Activated T-helper 1 cell treated with Interleukin-2 at 50 U/mL for 16 hours (primary cell): ENCODE results near the gene HHATL.

Source experiments
- DNase-seq: peaks from one replicate; pipeline ENCODE4 v3.0.0-alpha.2; 2020; ENCODE audit warnings: low read depth

Gene HHATL

DNA sequence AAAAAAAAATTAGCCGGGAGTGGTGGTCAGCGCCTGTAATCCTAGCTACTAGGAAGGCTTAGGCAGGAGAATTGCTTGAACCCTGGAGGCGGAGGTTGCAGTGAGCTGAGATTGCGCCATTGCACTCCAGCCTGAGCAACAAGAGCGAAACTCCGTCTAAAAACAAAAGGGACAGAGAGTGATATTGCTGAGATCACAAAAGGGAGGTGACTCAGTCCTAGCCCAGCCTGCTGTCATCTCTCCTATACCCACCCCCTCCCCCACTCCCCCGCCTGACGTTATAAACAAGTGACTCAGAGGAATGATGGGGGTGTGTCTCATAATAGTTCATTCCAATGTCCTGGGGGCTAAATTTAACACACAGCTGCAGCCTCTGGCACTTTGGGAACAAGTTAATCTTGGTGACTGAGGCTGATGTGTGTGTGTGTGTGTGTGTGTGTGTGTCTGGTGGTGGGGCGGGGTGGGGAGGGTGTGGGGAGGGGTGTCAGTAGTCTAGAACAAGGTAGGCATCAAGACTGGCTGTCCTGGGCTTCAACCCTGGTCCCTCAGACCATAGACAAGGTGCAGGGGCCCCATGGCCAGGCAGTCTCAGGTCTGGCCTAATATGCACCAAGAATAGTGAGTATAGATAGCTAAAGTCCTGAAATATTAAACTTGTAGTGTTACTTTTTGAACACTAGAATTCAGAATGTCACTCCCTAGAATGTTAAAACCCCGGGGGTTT lies 18.6 kb downstream of the HHATL start:
- DNase-seq, result no peak

DNA sequence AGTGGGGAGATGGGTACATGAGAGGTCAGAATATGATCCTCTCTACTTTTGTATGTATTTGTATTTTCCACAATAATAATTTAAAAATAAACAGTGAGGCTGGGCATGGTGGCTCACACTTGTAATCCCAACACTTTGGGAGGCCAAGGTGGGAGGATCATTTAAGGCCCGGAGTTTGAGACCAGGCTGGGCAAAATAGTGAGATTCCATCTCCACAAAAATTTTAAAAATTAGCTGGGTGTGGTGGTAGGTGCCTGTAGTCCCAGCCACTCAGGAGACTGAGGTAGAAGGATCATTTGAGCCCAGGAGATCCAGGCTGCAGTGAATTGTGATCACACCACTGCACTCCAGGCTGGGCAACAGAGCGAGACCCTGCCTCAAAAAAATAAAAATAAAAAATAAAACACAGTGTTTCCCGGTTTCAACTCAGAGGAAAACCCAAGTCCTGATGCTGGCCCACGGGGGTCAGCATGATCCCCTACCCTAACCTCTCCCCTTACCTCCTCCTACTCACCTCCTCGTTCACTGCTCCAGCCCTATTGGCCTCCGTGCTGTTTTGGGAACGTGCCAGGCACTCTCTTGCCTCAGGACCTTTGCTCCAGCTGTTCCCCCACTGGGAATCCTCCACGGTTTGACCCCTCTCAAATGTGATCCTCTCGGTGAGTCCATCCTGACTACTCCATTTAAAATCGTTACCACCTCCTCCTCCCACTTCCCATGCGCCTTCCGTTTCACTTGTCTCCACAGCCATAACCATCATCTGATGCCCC lies 20.1 kb downstream of the HHATL start:
- DNase-seq, result no peak

DNA sequence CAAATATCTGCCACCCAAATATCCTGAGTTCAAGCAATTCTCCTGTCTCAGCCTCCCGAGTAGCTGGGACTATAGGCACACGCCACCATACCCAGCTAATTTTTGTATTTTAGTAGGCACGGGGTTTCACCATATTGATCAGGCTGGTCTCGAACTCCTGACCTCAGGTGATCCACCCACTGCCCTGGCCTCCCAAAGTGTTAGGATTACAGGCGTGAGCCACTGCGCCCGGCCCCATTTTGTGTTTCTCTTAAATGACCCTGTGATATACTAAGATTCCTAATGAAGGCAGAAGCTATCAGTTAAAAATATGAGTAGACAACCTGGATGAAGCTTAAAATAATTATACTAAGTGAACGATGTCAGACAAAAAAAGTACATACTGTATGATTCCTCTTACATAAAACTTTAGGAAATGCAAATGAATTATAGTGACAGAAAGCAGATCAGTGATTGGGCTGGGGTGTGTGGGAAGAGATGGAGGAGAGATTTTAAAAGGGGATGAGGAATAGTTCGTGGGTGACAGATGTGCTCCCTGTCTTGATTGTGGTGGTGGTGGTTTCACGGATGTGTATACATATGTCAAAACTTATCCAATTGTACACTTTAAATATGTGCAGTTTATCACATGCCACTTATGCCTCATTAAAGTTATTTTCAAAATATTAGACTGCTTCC lies 21.1 kb downstream of the HHATL start:
- DNase-seq, result no peak

DNA sequence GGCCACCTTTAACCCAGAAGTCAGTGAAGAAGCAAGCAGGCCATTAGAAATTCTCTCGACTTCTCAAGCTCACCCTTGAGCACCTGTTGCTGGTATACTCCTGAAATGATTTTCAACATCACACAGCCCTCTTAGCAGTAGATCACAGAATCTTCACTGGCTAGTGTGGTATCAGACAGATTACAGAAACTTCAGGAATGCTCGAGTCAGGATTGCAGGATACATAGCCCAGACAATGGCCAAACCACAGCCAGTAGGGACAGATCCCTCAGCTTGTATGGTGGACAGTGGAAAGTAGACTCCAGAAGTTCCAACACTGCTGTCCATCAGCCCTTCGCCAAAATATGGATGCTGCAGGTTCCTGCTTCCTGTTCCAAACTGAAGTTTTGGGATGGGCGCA lies 21.8 kb downstream of the HHATL start:
- no peak for DNase-seq

DNA sequence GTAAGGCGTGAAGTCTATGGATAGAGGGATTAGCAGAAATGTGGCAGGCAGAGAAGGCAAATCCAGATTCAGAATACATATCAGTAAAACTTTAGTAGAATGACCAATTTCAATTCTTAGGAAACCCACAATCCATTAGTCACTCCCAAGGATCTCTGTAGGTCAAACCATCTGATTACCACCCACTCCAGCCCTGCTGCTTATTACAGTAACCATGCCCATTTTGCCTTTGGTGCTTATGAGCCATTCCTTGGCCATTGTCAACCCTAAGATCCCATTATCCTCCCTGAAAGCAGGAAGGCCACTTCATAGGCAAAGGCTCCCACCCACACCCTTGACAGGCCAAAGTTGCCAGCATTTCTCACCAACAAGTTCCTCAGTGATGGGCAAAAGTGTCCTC lies 22.3 kb downstream of the HHATL start:
- DNase-seq, result no peak

DNA sequence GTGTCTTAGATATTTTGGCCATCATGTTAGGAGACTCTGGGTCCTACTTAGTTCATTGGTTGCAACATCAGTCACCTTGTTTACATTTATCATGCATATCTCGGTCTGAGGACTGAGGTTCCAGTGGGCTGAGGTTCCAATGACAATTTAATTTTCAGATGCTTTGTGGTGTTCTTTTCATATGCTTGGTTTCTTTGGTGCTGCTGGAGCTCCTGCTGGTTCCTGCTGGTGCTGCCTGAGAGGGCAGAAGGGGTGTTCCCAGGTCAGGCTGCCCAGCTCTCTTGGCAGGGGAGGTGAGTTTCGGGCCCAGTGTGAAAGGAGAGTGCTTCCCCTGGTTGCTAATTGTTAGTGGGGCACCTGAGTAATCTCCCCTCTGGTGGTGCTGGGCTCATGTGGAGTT lies 24.2 kb downstream of the HHATL start:
- no peak for DNase-seq

- no peak for DNase-seq
Observed at GRCh38 chr3:42675909-42676308, 26.7 kb downstream of the HHATL start.

DNA sequence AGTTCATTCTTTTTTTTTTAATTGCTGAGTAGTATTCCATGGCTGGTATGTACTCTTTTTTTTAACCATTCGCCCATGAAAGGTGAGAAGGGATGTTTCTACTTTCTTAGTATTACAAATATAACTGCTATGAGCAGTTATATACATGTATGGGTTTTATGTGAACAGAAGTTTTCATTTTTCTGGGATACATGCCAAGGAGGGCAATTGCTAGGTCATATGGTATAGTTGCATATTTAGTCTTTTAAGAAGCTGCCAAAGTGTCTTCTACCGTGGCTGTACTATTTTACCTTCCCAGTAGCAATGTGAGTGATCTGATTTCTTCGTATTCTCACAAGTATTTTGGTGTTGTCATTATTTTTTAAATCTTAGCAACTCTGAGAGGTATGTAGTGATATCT lies 28.5 kb downstream of the HHATL start:
- no peak for DNase-seq

GRCh38 chr3:42673082-42673481 lies 29.5 kb downstream of the HHATL start:
- no peak for DNase-seq

DNA sequence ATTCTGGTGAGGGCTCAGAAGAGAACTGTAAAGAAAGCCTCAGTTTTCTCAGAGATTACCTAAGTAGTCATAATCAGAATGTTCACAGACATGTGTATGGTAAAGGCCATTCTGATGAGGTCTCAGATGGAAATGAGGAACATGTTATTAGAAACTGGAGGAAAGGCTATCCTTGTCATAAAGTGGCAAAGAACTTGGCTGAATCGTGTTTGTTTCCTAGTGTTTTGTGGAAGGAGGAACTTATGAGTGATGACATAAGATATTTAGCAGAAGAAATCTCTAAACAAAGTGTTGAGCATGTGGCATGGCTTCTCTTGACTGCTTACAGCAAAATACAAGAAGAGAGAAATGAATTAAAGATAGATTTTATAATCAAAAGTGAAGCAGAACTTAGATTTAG lies 30.1 kb downstream of the HHATL start:
- DNase-seq, result no peak

DNA sequence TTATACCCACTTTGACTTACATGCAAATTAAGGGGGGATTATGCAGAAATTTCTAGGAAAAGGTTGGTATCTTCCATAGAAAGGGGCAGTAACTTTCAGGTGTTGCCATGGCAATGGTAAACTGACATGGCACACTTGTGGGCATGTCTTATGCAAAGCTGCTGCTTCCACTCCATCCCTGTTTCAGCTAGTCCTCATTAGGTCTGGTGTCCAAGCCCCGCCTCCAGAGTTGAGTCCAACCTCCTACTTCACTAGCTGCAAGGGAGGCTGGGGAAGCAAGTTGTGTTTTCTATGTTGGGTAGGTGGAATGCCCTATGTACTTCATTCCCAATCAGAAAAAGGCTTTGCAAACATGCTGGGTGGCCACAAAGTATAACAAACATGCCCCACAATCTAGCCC lies 31.9 kb downstream of the HHATL start:
- no peak for DNase-seq

- no peak for DNase-seq
Observed at GRCh38 chr3:42670051-42670576, 32.5 kb downstream of the HHATL start.

DNA sequence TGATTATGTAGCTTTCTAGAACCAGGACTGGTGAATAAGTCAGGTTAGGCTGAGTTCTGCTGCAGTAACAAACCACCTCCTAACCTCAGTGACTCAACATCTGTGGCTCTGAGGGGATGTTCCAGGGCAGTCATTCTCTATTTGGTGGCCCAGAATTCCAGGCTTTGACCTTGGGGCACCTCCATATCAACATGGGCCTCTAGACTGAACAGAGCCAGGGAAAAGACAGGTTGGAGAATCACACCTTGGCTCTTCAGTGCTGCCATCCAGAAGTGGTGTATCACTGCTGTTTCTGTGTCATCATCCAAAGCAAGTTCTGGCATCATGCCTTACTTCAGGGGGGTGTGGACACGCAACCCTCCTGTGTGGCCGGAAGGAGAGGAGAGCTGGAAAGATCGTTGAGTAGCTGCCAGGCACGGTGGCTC lies 33.8 kb downstream of the HHATL start:
- no peak for DNase-seq

DNA sequence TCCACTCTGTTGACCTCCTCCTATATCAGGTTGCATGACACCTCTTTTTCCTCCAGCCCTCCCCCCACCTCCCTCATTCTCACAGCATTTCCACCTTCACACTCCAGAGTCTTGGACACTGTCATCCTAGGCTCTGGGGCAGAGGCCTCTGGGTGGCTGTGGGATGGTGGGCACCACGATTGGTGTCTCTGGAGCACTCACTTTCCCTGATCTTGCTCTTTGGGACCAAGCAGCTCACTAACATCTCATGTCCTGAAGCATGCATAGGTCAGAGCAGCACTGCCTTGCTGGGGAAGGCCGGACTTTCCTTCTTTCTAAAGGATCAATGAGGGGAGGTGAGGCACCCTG lies 34.2 kb downstream of the HHATL start:
- no peak for DNase-seq

DNA sequence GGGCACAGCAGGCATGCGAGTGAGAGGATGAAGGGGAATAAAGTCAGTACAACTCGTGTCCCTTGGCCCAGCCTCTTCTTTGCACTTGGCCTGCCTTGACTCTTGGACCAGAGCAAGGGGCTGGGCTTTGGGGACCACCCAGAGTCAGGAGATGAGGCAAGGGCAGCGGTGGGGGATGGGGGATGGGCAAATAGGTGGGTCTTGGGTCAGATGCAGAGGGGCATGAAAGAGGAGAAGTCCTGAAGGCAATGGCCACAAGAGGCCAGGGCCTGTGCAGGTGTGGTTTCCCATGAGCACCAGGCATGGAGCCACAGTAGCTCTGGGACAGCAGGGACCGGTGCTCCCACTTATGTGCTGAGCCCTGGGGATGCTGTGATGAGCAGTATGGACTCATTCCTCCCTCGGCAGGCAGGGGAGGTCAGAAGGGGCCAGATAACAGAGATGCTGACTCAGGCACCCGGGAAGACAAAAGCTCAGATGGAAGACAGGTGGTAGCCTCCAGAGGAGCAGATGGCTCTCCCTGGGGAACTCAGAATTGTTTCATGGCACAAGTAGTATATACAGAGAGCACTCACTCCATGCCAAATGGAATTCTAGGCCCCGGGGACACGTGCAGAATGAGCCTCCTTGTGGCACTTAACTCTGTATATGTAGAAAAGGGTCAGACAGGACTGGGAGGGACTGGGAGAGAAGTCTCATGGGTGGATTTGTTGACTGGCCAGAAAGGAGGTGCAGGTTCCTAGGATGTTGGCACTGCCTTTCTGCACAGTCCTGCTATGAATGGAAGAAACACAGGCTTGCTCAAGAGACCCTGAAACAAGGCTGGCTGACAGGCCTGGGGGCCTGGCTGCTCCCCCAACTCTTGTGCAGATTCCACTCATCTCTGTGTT lies 34.8 kb downstream of the HHATL start:
- DNase-seq, result no peak

- no peak for DNase-seq
Observed at GRCh38 chr3:42667096-42667522, 35.5 kb downstream of the HHATL start.

GRCh38 chr3:42666577-42666998 lies 36.0 kb downstream of the HHATL start:
- DNase-seq, result no peak

DNA sequence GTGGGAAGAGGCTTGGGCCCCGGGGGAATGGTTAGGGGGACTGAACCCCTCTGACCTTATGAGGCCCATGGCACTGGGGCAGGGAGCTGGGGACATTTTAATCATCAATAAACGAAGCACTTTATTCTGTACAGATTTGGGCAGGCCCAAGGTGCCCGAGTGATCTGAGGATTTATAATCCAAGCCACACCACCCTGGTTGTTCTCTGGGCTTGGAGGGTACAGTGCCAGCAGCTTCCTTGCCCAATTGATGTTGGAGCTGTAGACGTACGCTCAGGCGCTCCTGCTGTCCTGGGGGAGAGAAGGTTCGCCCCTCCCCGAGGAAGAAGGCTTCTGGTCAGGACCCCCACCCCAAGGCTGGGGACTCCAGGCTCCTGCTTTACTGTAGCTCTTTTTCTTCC lies 36.6 kb downstream of the HHATL start:
- no peak for DNase-seq

- no peak for DNase-seq
Observed at GRCh38 chr3:42665050-42665878, 37.3 kb downstream of the HHATL start.

DNA sequence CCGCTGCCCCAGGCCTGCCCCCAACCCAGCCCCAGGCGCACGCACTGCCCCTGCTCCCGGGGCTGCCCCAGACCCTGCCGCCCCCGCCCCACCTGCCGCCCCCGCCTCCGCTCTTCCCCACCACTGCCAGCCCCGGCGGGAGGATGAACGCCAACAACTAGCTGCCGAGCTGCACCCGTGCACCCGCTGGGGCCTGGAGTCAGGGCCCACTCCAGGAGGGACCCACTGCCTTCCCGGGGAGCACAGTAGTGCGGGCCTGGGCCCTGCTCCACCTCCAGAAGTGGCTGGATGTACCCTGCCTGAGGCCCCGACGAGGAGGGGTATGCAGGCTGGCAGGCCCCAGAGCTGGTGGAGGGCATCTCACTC lies 38.2 kb downstream of the HHATL start:
- no peak for DNase-seq
